GM23338 (cell line): Measurements from ENCODE around the gene GALNT15. TPM values are rescaled to one million over a fixed set of nuclear protein-coding genes. Genes with fewer than 3 reads are reported as not detected.

Source experiments
- ATAC-seq: fragments of 200-7000 bp; cut with Tn5 transposase; 3 replicates; pipeline ENCODE4 v1.9.1; 2020
- DNase-seq: peaks from one replicate; pipeline ENCODE4 v3.0.0-alpha.2; 2015; ENCODE audit warnings: low spot score
- H2AFZ ChIP-seq: fragments of 200-600 bp; sonication (generic); 2 replicates; pipeline ENCODE4 v1.8.0; 2016; ENCODE audit warnings: antibody characterized with exemption, mild to moderate bottlenecking, moderate library complexity
- H3F3A ChIP-seq: fragments of 200-600 bp; sonication (generic); replicated peaks from 2 replicates; pipeline ENCODE4 v1.8.0; 2017; ENCODE audit warnings: antibody characterized with exemption, mixed run types, low read depth
- H3K27ac ChIP-seq: fragments of 200-600 bp; sonication (generic); 2 replicates; pipeline ENCODE4 v1.6.1; 2016; ENCODE audit warnings: low read depth
- H3K27me3 ChIP-seq: fragments of 200-600 bp; sonication (generic); 2 replicates; pipeline ENCODE4 v1.8.0; 2016; ENCODE audit warnings: mild to moderate bottlenecking, mixed run types, moderate library complexity; ENCODE audit not compliant: insufficient read depth
- H3K36me3 ChIP-seq: fragments of 200-600 bp; sonication (generic); 2 replicates; pipeline ENCODE4 v1.8.0; 2016; ENCODE audit warnings: mild to moderate bottlenecking; ENCODE audit not compliant: insufficient read depth
- H3K4me1 ChIP-seq: fragments of 200-600 bp; sonication (generic); 2 replicates; pipeline ENCODE4 v1.8.0; 2016; ENCODE audit warnings: mild to moderate bottlenecking, moderate library complexity; ENCODE audit not compliant: insufficient read depth
- H3K4me2 ChIP-seq: fragments of 200-600 bp; sonication (generic); 2 replicates; pipeline ENCODE4 v1.7.1; 2017; ENCODE audit warnings: mixed run types
- H3K4me3 ChIP-seq: fragments of 200-600 bp; sonication (generic); 2 replicates; pipeline ENCODE4 v1.6.1; 2016; ENCODE audit warnings: mixed run types
- H3K79me2 ChIP-seq: fragments of 200-600 bp; sonication (generic); replicated peaks from 2 replicates; pipeline ENCODE4 v1.8.0; 2017; ENCODE audit warnings: mild to moderate bottlenecking; ENCODE audit not compliant: insufficient read depth
- H3K9me2 ChIP-seq: fragments of 200-600 bp; sonication (generic); 2 replicates; pipeline ENCODE4 v1.8.0; 2017; ENCODE audit not compliant: insufficient read depth
- H4K20me1 ChIP-seq: fragments of 200-600 bp; sonication (generic); replicated peaks from 2 replicates; pipeline ENCODE4 v1.8.0; 2017; ENCODE audit warnings: mild to moderate bottlenecking; ENCODE audit not compliant: insufficient read depth
- H3K27ac Mint-ChIP-seq: 2 replicates; pipeline ENCODE4 v1.8.0; 2020; ENCODE audit warnings: inconsistent platforms, mild to moderate bottlenecking, moderate library complexity, mixed read lengths
- H3K27me3 Mint-ChIP-seq: 3 replicates; pipeline ENCODE4 v1.8.0; 2022; ENCODE audit warnings: low read depth, mild to moderate bottlenecking, moderate library complexity, mixed read lengths, inconsistent platforms; ENCODE audit not compliant: insufficient read depth, poor library complexity
- H3K36me3 Mint-ChIP-seq: 3 replicates; pipeline ENCODE4 v1.8.0; 2021; ENCODE audit warnings: low read depth, mild to moderate bottlenecking, inconsistent platforms, moderate library complexity, mixed read lengths
- H3K4me1 Mint-ChIP-seq: 3 replicates; pipeline ENCODE4 v1.8.0; 2020; ENCODE audit warnings: mild to moderate bottlenecking, inconsistent platforms, mixed read lengths
- H3K4me3 Mint-ChIP-seq: 3 replicates; pipeline ENCODE4 v1.8.0; 2021; ENCODE audit warnings: moderate library complexity, mild to moderate bottlenecking, inconsistent platforms, mixed read lengths
- H3K9me3 Mint-ChIP-seq: 3 replicates; pipeline ENCODE4 v1.8.0; 2020; ENCODE audit warnings: moderate library complexity, mild to moderate bottlenecking, inconsistent platforms, mixed read lengths
- CREB1 ChIP-seq: fragments of 250-450 bp; sonication (Bioruptor Pico); IDR thresholded peaks from 2 replicates; pipeline ENCODE4 v1.5.0; 2020; ENCODE audit warnings: low read depth, mild to moderate bottlenecking, moderate library complexity
- CTCF ChIP-seq, 2 experiments: fragments of 200-600 bp in 1 of 2; sonication (generic) in 1 of 2; conservative IDR thresholded peaks; 2 replicates each; pipeline versions ENCODE4 v1.5.1 to v1.6.1; 2016 to 2017; ENCODE audit warnings: antibody characterized with exemption in 2 of 2, low read depth in 2 of 2, mild to moderate bottlenecking in 2 of 2, moderate library complexity in 1 of 2
- EZH2 ChIP-seq: fragments of 200-600 bp; sonication (generic); IDR thresholded peaks from one replicate; pipeline ENCODE4 v1.8.0; 2017; ENCODE audit warnings: antibody characterized with exemption, mild to moderate bottlenecking, low read depth; ENCODE audit not compliant: unreplicated experiment
- ZNF114 ChIP-seq: fragments of 250-450 bp; sonication (Bioruptor Pico); IDR thresholded peaks from 2 replicates; pipeline ENCODE4 v1.5.0; 2020; ENCODE audit warnings: mild to moderate bottlenecking, moderate library complexity
- ZNF462 ChIP-seq: fragments of 250-450 bp; sonication (Bioruptor Pico); IDR thresholded peaks from 2 replicates; pipeline ENCODE4 v1.5.0; 2020; ENCODE audit warnings: mild to moderate bottlenecking, moderate library complexity
- polyA plus RNA-seq: library from polyadenylated mRNA; unstranded; fragments of >200 nt; fragmentation: Nextera tagmentation; extraction: Ambion mirVana; gene quantifications from 2 replicates; pipeline ENCODE4 v1.2.1, GENCODE V29; 2016
- total RNA-seq: library from RNA; depleted of rRNA; stranded (reverse); fragments of >200 nt; shearing (Covaris generic); gene quantifications from 2 replicates; pipeline ENCODE4 v1.2.3, GENCODE V29; 2014

Gene GALNT15
- total and polyA plus RNA-seq, 2 experiments from 2014 or later = 0.06 to 0.35 TPM

GRCh38 chr3:16140116-16140893 is 34.2 kb upstream of the GALNT15 start (continued):
- TF ChIP-seq ZNF462 (CRISPR knock-in tag) = no peak
- TF ChIP-seq CTCF (conservative IDR thresholded peaks at IDR 0.05; ENCODE audit: low read depth in 2 of 2) = no peak
- TF ChIP-seq CREB1 = no peak
- no peak for TF ChIP-seq EZH2

DNA sequence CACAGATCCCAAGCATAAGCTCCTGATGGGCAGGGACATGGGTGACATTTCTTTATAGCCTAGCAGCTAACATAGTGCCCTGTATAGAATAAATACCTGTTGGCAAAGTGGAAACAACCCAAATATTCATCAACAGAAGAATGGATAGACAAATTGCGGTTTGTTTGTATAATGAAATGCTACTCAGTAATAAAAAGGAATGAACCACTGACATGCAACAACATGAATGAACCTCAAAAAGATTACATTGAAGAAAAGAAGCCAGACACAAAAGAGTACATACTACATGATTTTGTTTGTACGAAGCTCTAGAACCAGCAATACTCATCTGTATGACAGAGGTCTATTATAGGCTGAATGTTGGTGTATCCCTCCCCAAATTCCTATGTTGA is 33.6 kb upstream of the GALNT15 start:
- ATAC-seq = no peak
- TF ChIP-seq ZNF114 (CRISPR knock-in tag) = no peak
- H3K4me1 ChIP-seq = no peaks in the 10 kb centered on the region
- Mint-ChIP-seq H3K36me3 (peaks cover 16% of the 10 kb centered on the region), H3K27me3 (no peaks in the 10 kb centered on the region), H3K9me3 (peaks cover 32% of the 10 kb centered on the region), H3K4me3 (no peak overlapping the region), H3K4me1 (no peaks in the 10 kb centered on the region), H3K27ac (no peak overlapping the region)
- no peak overlapping the region for H3K4me2 ChIP-seq
- H3K9me2 ChIP-seq = 0 out of 2 replicates have a peak, but pooled peaks cover 4% of the 10 kb centered on the region
- H3K79me2 ChIP-seq = no peaks in the 10 kb centered on the region
- no peaks in the 10 kb centered on the region for H3K36me3 ChIP-seq
- H3K27me3 ChIP-seq = no peaks in the 10 kb centered on the region
- no peak overlapping the region for H3K27ac ChIP-seq
- H2AFZ ChIP-seq = no peak overlapping the region
- H4K20me1 ChIP-seq = no peaks in the 10 kb centered on the region
- no peak for DNase-seq
- H3K4me3 ChIP-seq = no peak overlapping the region
- H3F3A ChIP-seq = no peaks in the 10 kb centered on the region
